Measurements from ENCODE around the gene TMEM202. TPM values are rescaled to one million over a fixed set of nuclear protein-coding genes. Genes with fewer than 3 reads are reported as not detected.

TMEM202 gene
- total RNA-seq, result not detected in 2 replicates
- not detected in 2 replicates for polyA plus RNA-seq
- polyA plus RNA-seq (2011; cell fraction: cytosol; rRNA removed), result not detected in 2 replicates
- not detected in 2 replicates for polyA plus RNA-seq (2011; cell fraction: nucleus; rRNA removed)
- polyA plus RNA-seq (2012), result not detected in 2 replicates
- polyA minus RNA-seq, result not detected in 2 replicates
- polyA minus RNA-seq (2011; cell fraction: cytosol; rRNA and poly(A)+ RNA removed), result not detected
- polyA minus RNA-seq (2011; cell fraction: nucleus; rRNA and poly(A)+ RNA removed), result not detected in 2 replicates
- Bru-seq, nascent RNA, result not detected
- BruChase-seq, experiment 1, labeled RNA remaining after a 6-hour chase, result not detected
- percentile 8 among the genes with signal in this experiment for BruChase-seq, experiment 2, labeled RNA remaining after a 2-hour chase
- long read RNA-seq, result 0 reads

GRCh38 chr15:72397796-72398588 is at the start of gene TMEM202:
Gene TMEM202 (plus strand): TSS chr15:72398305. CDS start chr15:72398327, 22 bp downstream.
- Histone ChIP-seq H3K4me3 (replicated peaks in 1 of 3; ENCODE audit: insufficient read depth in 1 of 3, low read depth in 1 of 3, low read length in 3 of 3) (no peak within 1 kb of the TSS), H3K4me1 (ENCODE audit: control insufficient read depth, extremely low read depth, insufficient read depth, low read length) (no peaks in the 10 kb centered on the region), H3K36me3 (ENCODE audit: control insufficient read depth in 2 of 2, extremely low read depth in 1 of 2, insufficient read depth in 2 of 2, low read length in 2 of 2) (no peaks in the 10 kb centered on the region), H3K79me2 (ENCODE audit: control insufficient read depth, insufficient read depth, low read length) (no peaks in the 10 kb centered on the region), H3K9me3 (replicated peaks; ENCODE audit: control insufficient read depth, insufficient read depth, low read length) (no peaks in the 10 kb centered on the region), H3K9me1 (replicated peaks; ENCODE audit: control insufficient read depth, extremely low read depth, insufficient read depth, low read length) (no peaks in the 10 kb centered on the region), H3K4me2 (ENCODE audit: insufficient read depth, low read length) (no peak within 1 kb of the TSS), H3K27ac (ENCODE audit: insufficient read depth, low read depth, low read length) (no peak within 1 kb of the TSS), H3K9ac (replicated peaks; ENCODE audit: extremely low read depth, insufficient read depth, low read length) (no peak within 1 kb of the TSS), H3K27me3 (ENCODE audit: control insufficient read depth in 2 of 2, insufficient read depth in 2 of 2, low read length in 2 of 2) (peaks cover 4 to 16% of the 10 kb centered on the region in 2 experiments), H2AFZ (ENCODE audit: low read depth, low read length) (no peak within 1 kb of the TSS), H4K20me1 (replicated peaks; ENCODE audit: control insufficient read depth, extremely low read depth, insufficient read depth, low read length) (no peaks in the 10 kb centered on the region)
- no peak for DNase-seq (ENCODE audit: low read depth, low spot score)
- ChIA-PET CTCF (no interaction called here), POLR2A (no interaction called here)
- no TSS peak for BruUV-seq (replicated peaks)
- dilution Hi-C loops (cut with MboI; ENCODE audit: extremely low pct_ligation_motif_present, low sequenced_read_pairs) (no loop called here), intact Hi-C loops (cut with micrococcal nuclease) (no loop called here)
- TF ChIP-seq, protein P1, sequence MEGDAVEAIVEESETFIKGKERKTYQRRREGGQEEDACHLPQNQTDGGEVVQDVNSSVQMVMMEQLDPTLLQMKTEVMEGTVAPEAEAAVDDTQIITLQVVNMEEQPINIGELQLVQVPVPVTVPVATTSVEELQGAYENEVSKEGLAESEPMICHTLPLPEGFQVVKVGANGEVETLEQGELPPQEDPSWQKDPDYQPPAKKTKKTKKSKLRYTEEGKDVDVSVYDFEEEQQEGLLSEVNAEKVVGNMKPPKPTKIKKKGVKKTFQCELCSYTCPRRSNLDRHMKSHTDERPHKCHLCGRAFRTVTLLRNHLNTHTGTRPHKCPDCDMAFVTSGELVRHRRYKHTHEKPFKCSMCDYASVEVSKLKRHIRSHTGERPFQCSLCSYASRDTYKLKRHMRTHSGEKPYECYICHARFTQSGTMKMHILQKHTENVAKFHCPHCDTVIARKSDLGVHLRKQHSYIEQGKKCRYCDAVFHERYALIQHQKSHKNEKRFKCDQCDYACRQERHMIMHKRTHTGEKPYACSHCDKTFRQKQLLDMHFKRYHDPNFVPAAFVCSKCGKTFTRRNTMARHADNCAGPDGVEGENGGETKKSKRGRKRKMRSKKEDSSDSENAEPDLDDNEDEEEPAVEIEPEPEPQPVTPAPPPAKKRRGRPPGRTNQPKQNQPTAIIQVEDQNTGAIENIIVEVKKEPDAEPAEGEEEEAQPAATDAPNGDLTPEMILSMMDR (IDR thresholded peaks at IDR 0.05; ENCODE audit: extremely low read depth in 1 of 2, insufficient read depth in 1 of 2, low read depth in 1 of 2, low read length in 2 of 2), result no peak
- no peak for TF ChIP-seq MYC (IDR thresholded peaks at IDR 0.05; ENCODE audit: low read depth, low read length)
- TF ChIP-seq FOS (IDR thresholded peaks at IDR 0.05; ENCODE audit: borderline replicate concordance, insufficient read depth, low read length), result no peak
- no peak for TF ChIP-seq POLR2A (IDR thresholded peaks at IDR 0.05; ENCODE audit: low read depth, low read length)
- TF ChIP-seq, protein P2, sequence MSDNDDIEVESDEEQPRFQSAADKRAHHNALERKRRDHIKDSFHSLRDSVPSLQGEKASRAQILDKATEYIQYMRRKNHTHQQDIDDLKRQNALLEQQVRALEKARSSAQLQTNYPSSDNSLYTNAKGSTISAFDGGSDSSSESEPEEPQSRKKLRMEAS (IDR thresholded peaks at IDR 0.05; ENCODE audit: insufficient read depth, insufficient read length), result no peak
- no peak for TF ChIP-seq POLR2AphosphoS5 (IDR thresholded peaks at IDR 0.05; ENCODE audit: insufficient read depth, low read depth, low read length)
- no peak for TF ChIP-seq EZH2 (IDR thresholded peaks at IDR 0.05; ENCODE audit: borderline replicate concordance, low read depth, low read length, severe bottlenecking)
- no peak for TF ChIP-seq JUN (IDR thresholded peaks at IDR 0.05; ENCODE audit: borderline replicate concordance, insufficient read depth, insufficient read length, low read depth)
- TF ChIP-seq GATA2 (IDR thresholded peaks at IDR 0.05; ENCODE audit: insufficient read depth, insufficient read length, low read depth, low read length), result no peak
- no peak for FAIRE-seq
